GM23338 (cell line): ENCODE measurements around the gene BRI3BP. TPM values are rescaled to one million over a fixed set of nuclear protein-coding genes. Genes with fewer than 3 reads are reported as not detected.

Source experiments
- ATAC-seq: fragments of 200-7000 bp; cut with Tn5 transposase; 3 replicates; pipeline ENCODE4 v1.9.1; 2020
- DNase-seq: peaks from one replicate; pipeline ENCODE4 v3.0.0-alpha.2; 2015; ENCODE audit warnings: low spot score
- H2AFZ ChIP-seq: fragments of 200-600 bp; sonication (generic); 2 replicates; pipeline ENCODE4 v1.8.0; 2016; ENCODE audit warnings: antibody characterized with exemption, mild to moderate bottlenecking, moderate library complexity
- H3F3A ChIP-seq: fragments of 200-600 bp; sonication (generic); replicated peaks from 2 replicates; pipeline ENCODE4 v1.8.0; 2017; ENCODE audit warnings: antibody characterized with exemption, mixed run types, low read depth
- H3K27ac ChIP-seq: fragments of 200-600 bp; sonication (generic); 2 replicates; pipeline ENCODE4 v1.6.1; 2016; ENCODE audit warnings: low read depth
- H3K27me3 ChIP-seq: fragments of 200-600 bp; sonication (generic); 2 replicates; pipeline ENCODE4 v1.8.0; 2016; ENCODE audit warnings: mild to moderate bottlenecking, mixed run types, moderate library complexity; ENCODE audit not compliant: insufficient read depth
- H3K36me3 ChIP-seq: fragments of 200-600 bp; sonication (generic); 2 replicates; pipeline ENCODE4 v1.8.0; 2016; ENCODE audit warnings: mild to moderate bottlenecking; ENCODE audit not compliant: insufficient read depth
- H3K4me1 ChIP-seq: fragments of 200-600 bp; sonication (generic); 2 replicates; pipeline ENCODE4 v1.8.0; 2016; ENCODE audit warnings: mild to moderate bottlenecking, moderate library complexity; ENCODE audit not compliant: insufficient read depth
- H3K4me2 ChIP-seq: fragments of 200-600 bp; sonication (generic); 2 replicates; pipeline ENCODE4 v1.7.1; 2017; ENCODE audit warnings: mixed run types
- H3K4me3 ChIP-seq: fragments of 200-600 bp; sonication (generic); 2 replicates; pipeline ENCODE4 v1.6.1; 2016; ENCODE audit warnings: mixed run types
- H3K79me2 ChIP-seq: fragments of 200-600 bp; sonication (generic); replicated peaks from 2 replicates; pipeline ENCODE4 v1.8.0; 2017; ENCODE audit warnings: mild to moderate bottlenecking; ENCODE audit not compliant: insufficient read depth
- H3K9me2 ChIP-seq: fragments of 200-600 bp; sonication (generic); 2 replicates; pipeline ENCODE4 v1.8.0; 2017; ENCODE audit not compliant: insufficient read depth
- H4K20me1 ChIP-seq: fragments of 200-600 bp; sonication (generic); replicated peaks from 2 replicates; pipeline ENCODE4 v1.8.0; 2017; ENCODE audit warnings: mild to moderate bottlenecking; ENCODE audit not compliant: insufficient read depth
- H3K27ac Mint-ChIP-seq: 2 replicates; pipeline ENCODE4 v1.8.0; 2020; ENCODE audit warnings: inconsistent platforms, mild to moderate bottlenecking, moderate library complexity, mixed read lengths
- H3K27me3 Mint-ChIP-seq: 3 replicates; pipeline ENCODE4 v1.8.0; 2022; ENCODE audit warnings: low read depth, mild to moderate bottlenecking, moderate library complexity, mixed read lengths, inconsistent platforms; ENCODE audit not compliant: insufficient read depth, poor library complexity
- H3K36me3 Mint-ChIP-seq: 3 replicates; pipeline ENCODE4 v1.8.0; 2021; ENCODE audit warnings: low read depth, mild to moderate bottlenecking, inconsistent platforms, moderate library complexity, mixed read lengths
- H3K4me1 Mint-ChIP-seq: 3 replicates; pipeline ENCODE4 v1.8.0; 2020; ENCODE audit warnings: mild to moderate bottlenecking, inconsistent platforms, mixed read lengths
- H3K4me3 Mint-ChIP-seq: 3 replicates; pipeline ENCODE4 v1.8.0; 2021; ENCODE audit warnings: moderate library complexity, mild to moderate bottlenecking, inconsistent platforms, mixed read lengths
- H3K9me3 Mint-ChIP-seq: 3 replicates; pipeline ENCODE4 v1.8.0; 2020; ENCODE audit warnings: moderate library complexity, mild to moderate bottlenecking, inconsistent platforms, mixed read lengths
- JUNB ChIP-seq: IDR thresholded peaks from one replicate; pipeline ENCODE4 v1.6.1; 2016; ENCODE audit warnings: antibody characterized with exemption; ENCODE audit not compliant: unreplicated experiment
- POLR2AphosphoS5 ChIP-seq: IDR thresholded peaks from 2 replicates; pipeline ENCODE4 v1.6.1; 2016; ENCODE audit warnings: antibody characterized with exemption, low read depth
- STAT1 ChIP-seq: IDR thresholded peaks from one replicate; pipeline ENCODE4 v1.6.1; 2016; ENCODE audit warnings: antibody characterized with exemption; ENCODE audit not compliant: unreplicated experiment
- polyA plus RNA-seq: library from polyadenylated mRNA; unstranded; fragments of >200 nt; fragmentation: Nextera tagmentation; extraction: Ambion mirVana; gene quantifications from 2 replicates; pipeline ENCODE4 v1.2.1, GENCODE V29; 2016
- total RNA-seq: library from RNA; depleted of rRNA; stranded (reverse); fragments of >200 nt; shearing (Covaris generic); gene quantifications from 2 replicates; pipeline ENCODE4 v1.2.3, GENCODE V29; 2014
- TF ChIP-seq, protein P1 (sequence below), 2 experiments: fragments of 200-600 bp in 1 of 2; sonication (generic) in 1 of 2; conservative IDR thresholded peaks; 2 replicates each; pipeline versions ENCODE4 v1.5.1 to v1.6.1; 2016 to 2017; ENCODE audit warnings: antibody characterized with exemption in 2 of 2, low read depth in 2 of 2, mild to moderate bottlenecking in 2 of 2, moderate library complexity in 1 of 2

The BRI3BP gene
- total and polyA plus RNA-seq, 2 experiments from 2014 or later = 5.8 to 10.7 TPM

DNA sequence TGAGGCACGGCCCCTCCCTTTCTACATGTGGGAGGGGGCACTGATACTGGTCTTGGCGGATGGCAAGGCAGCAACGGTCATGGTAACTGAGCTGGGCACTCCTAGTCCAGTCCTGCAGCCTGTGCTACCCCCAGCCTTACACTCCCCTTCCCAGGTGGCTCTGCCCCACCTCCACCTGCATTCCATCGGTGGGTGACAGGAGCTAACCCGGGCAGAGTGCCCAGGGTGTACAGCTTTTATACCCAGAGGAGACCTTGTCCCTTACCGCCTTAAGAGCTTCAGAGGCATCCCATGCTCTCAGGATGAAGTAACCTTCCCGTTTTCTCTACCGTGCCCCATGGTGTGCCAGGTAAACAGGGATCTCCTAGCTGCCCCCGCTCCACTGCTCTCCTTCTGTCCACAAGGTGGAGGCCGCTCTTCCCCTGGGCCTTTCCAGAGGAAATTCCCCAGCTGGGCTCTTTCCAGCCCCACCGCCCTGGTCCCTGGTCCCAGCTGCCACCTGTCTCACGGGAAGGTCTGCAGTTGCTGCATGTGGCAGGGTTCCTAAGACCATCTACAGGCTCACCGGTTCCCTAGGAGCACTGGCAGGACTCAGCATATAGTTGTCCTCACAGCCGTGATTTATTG lies 20.5 kb downstream of the BRI3BP start:
- H3K4me2 ChIP-seq = no peak overlapping the region
- Mint-ChIP-seq H3K9me3 (no peaks in the 10 kb centered on the region), H3K4me1 (no peaks in the 10 kb centered on the region), H3K4me3 (no peak overlapping the region), H3K36me3 (peaks cover 32% of the 10 kb centered on the region), H3K27me3 (peaks cover 4% of the 10 kb centered on the region), H3K27ac (no peak overlapping the region)
- no peaks in the 10 kb centered on the region for H3K27me3 ChIP-seq
- peak; percentile 33 for DNase-seq
- peak; percentile 38 for ATAC-seq
- no peak overlapping the region for H3K4me3 ChIP-seq
- no peak overlapping the region for H3K27ac ChIP-seq
- H3K79me2 ChIP-seq = peaks cover 18% of the 10 kb centered on the region
- no peaks in the 10 kb centered on the region for H3K9me2 ChIP-seq
- no peak for TF ChIP-seq POLR2AphosphoS5
- TF ChIP-seq STAT1 = no peak
- TF ChIP-seq, protein P1, sequence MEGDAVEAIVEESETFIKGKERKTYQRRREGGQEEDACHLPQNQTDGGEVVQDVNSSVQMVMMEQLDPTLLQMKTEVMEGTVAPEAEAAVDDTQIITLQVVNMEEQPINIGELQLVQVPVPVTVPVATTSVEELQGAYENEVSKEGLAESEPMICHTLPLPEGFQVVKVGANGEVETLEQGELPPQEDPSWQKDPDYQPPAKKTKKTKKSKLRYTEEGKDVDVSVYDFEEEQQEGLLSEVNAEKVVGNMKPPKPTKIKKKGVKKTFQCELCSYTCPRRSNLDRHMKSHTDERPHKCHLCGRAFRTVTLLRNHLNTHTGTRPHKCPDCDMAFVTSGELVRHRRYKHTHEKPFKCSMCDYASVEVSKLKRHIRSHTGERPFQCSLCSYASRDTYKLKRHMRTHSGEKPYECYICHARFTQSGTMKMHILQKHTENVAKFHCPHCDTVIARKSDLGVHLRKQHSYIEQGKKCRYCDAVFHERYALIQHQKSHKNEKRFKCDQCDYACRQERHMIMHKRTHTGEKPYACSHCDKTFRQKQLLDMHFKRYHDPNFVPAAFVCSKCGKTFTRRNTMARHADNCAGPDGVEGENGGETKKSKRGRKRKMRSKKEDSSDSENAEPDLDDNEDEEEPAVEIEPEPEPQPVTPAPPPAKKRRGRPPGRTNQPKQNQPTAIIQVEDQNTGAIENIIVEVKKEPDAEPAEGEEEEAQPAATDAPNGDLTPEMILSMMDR (conservative IDR thresholded peaks at IDR 0.05; ENCODE audit: low read depth in 2 of 2) = peak in 1 of 2 experiments; percentile 24; a peak in 1 of 4 replicates
- H2AFZ ChIP-seq = no peak overlapping the region
- H3K36me3 ChIP-seq = peaks cover 5% of the 10 kb centered on the region; the same call in 1 of the 2 replicates
- H3F3A ChIP-seq = no peaks in the 10 kb centered on the region
- H4K20me1 ChIP-seq = peaks cover 10% of the 10 kb centered on the region
- no peaks in the 10 kb centered on the region for H3K4me1 ChIP-seq

DNA sequence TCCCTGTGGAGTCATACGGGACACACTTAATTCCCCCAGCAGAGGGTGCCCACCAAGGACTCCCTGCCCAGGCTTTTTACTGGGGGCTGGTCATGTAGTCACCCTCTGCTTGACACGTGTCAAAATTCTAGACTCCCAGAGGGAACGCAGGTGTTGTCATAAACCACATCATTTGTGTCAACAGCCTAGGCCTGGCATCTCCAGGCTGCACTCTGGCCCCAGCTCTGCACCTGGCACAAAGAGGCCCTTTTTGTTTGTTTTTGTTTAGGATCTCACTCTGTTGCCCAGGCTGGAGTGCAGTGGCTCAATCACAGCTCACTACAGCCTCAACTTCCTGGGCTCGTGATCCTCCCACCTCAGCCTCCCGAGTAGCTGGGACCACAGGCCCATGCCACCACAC lies 21.1 kb downstream of the BRI3BP start:
- Mint-ChIP-seq H3K36me3 (peaks cover 34% of the 10 kb centered on the region), H3K4me1 (no peaks in the 10 kb centered on the region), H3K27me3 (peaks cover 4% of the 10 kb centered on the region), H3K27ac (no peak overlapping the region), H3K9me3 (no peaks in the 10 kb centered on the region), H3K4me3 (no peak overlapping the region)
- Histone ChIP-seq H3K4me2 (no peak overlapping the region), H3K27ac (no peak overlapping the region), H3K27me3 (no peaks in the 10 kb centered on the region), H3F3A (no peaks in the 10 kb centered on the region), H3K4me1 (no peaks in the 10 kb centered on the region), H3K4me3 (no peak overlapping the region), H3K79me2 (peaks cover 13% of the 10 kb centered on the region), H2AFZ (no peak overlapping the region), H3K36me3 (peaks cover 5% of the 10 kb centered on the region; the same call in 1 of the 2 replicates), H4K20me1 (peaks cover 10% of the 10 kb centered on the region), H3K9me2 (no peaks in the 10 kb centered on the region)
- ATAC-seq (no peak), DNase-seq (no peak)
- TF ChIP-seq JUNB = no peak
- TF ChIP-seq, protein P1 (conservative IDR thresholded peaks at IDR 0.05; ENCODE audit: low read depth in 2 of 2) = 0 out of 4 replicates have a peak, but pooled peaks of 1 of the 2 experiments have one; percentile 4
